Stimulated activated CD8-positive, alpha-beta memory T cell treated with anti-CD3 and anti-CD28 coated beads, Interleukin-15, amount 100 ng/mL, for 4 hours (primary cell): ENCODE data around the gene ZNF680.
"Not testable (repeated sequence)": the region's sequence is repeated elsewhere in the genome, so short reads cannot be mapped to it uniquely, and the experiment has no call there.

Experiments used
- DNase-seq, 2 donors: peaks; one replicate each; pipeline ENCODE4 v3.0.0-alpha.2; 2020; ENCODE audit warnings: low read depth in 2 of 2

Gene ZNF680

DNA sequence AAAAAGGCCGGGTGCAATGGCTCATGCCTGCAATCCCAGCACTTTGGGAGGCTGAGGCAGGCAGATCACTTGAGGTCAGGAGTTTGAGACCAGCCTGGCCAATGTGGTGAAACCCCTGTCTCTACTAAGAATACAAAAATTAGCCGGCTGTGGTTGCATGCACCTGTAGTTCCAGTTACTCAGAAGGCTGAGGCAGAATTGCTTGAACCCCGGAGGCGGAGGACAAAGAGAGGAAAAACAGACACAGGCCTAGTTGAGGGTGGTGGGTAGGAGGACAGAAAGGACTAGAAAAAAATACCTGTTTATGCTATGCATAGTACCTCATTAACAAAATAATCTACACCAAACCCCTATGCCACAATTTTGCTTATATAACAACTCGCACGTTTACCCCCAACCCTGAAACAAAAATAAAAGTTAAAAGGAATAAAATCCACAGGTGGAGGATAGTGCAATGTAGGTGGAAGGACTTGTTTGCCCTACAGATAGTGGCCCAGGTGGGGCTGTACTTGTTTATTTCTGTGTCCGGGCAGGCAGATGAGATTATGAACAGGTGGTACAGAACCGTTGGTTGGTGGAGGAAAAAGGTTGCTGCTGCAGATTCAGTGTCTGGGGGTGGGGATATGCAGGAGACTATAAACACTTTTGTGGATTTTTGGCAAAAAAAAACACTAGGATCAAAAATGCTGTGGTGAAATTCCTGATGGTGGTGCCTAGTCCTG, 5.1 kb downstream of the ZNF680 start:
- no peak for DNase-seq

DNA sequence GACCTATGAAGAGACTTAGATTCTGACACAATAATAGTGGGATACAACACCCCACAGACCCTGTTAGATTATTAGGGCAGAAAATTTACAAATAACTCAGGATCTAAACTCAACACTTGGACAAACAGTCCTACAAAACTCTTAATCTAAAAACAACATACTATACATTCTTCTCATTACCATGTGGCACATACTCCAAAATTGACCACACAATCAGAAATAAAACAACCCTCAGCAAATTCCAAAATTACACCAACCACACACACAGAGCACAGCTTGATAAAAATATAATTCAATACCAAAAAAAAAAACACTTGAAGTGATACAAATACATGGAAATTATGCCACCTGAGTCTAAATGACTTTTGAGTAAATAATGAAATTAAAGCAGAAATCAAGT, 7.8 kb downstream of the ZNF680 start:
- DNase-seq: no peak

DNA sequence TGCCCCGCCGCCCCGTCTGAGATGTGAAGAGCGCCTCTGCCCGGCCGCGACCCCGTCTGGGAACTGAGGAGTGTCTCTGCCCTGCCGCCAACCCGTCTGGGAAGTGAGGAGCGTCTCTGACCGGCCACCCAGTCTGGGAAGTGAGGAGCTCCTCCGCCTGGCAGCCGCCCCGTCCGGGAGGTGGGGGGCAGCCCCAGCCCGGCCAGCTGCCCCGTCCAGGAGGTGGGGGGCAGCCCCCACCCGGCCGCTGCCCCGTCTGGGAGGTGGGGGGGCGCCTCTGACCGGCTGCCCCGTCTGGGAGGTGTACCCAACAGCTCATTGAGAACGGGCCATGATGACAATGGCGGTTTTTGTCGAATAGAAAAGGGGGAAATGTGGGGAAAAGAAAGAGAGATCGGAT, 8.7 kb downstream of the ZNF680 start:
- not testable (repeated sequence) for DNase-seq

DNA sequence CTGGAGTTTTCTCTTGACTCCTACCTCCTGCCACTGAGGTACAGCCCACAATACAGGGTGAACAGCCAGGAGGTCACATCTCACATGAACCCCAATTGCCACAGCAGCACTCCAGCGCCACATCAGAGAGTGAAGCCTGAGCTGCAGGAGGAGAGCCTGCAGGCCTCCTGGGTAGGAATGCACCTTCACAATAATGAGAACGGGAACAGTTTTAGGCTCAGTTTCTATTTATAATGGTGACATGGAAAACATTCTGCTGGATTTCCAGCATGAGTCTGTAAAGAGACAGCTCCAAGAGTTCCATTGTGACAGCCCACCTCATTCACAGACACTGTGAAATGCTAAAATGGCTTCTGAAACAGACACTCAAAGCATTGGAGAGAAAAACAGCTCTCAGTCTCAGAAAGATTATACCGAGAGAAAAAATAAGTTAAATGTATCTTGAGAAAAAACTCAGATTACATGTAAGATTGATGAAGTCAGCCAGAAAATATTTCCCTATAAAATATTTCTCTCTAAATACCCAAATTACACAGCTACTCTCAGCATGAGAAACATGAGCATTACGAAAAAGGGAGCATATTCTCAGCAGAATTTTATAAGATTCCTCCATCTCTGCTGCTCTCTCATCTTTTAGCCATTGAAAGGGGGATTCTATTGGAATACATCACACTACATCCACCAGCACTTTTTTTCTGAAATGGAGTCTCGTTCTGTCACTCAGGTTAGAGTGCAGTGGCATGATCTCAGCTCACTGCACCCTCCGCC, 11.3 kb downstream of the ZNF680 start:
- DNase-seq: no peak

DNA sequence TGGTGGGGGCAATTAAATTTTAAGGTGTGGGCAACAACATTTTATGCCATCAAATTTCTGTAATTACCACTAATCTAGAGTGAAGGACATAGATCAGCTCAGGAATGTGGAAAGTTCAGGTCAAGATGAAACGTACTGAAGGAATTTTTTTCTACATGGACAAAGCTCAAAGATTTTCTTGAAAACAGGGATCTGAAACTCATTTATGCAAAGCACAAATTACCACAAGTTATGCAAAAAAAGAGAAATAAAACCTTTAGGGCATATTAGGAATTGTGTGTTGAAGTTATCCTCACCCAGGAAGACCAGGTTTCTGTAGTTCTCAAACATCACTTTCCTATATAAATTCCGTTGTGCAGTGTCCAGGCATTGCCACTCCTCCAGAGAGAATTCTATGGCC, 18.9 kb downstream of the ZNF680 start:
- no peak for DNase-seq

DNA sequence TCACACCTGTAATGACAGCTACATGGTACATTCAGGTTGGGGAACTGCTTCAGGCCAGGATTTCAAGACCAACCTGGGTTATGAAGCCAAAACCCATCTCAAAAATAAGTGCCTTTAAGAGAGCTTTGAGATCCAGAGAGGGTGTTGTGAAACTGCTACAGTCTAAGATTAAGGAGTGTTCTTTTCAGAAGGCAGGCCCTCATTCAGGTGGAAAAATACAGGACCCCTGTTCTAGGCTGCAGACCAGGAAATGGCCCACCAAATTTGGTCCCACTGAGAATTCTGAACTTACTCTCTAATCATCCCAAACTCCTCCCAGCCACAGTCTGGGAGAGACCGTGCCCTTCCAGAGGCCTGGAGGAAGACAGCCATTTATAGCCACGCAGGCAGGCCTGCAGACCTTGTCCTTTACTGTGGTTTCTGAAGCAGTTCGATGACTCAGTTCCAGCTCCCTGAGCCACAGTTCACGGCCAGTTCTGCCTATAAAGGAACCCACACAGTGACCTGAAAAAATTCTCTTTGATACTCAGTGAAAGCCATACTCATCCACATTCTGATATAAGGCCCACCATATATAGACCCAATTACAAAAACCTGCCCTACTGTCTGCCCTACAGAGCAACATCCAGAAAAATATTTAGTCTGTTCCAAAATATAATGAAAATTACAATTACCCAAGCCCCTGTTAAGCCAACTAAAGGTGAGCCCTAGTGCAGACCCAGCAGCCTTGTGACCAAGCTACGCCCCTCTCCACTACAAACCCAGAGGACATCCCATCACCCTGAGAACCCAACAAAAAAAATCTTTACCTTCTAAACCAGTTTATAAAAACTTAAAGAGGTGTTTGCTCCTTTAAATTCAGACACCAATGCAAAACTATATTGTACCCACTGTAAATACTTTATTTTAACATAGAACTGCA, 21.2 kb downstream of the ZNF680 start:
- DNase-seq: no peak

DNA sequence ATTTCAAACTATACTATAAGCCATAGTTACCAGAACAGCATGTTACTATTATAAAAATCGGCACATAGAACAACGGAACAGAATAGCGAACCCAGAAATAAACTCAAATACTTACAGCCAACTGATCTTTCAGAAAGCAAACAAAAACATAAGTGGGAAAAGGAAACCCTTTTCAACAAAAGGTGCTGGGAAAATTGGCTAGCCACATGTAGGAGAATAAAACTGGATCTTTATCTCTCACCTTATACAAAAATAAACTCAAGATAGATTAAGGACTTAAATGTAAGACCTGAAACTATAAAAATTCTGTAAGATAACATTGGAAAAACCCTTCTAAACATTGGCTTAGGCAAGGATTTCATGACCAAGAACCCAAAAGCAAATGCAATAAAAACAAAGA, 29.1 kb downstream of the ZNF680 start:
- DNase-seq: no peak

DNA sequence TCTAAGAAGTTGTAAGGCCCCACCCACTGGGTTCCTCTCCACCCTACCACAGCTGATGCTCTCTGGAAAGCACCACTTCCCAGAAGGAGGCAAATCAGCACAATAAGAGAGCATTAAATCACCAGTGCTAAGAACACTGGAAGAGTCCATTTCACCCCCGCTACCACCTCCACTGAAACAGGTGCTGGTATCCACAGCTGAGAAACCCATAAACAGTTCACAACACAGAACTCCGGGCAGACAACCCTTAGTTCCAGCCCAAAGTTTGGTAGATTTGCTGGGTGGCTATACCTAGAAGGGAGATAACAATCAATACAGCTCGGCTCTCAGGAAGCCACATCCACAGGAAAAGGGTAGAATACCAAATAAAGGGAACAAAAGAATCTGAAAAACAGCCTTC, 34.1 kb downstream of the ZNF680 start:
- DNase-seq: no peak

DNA sequence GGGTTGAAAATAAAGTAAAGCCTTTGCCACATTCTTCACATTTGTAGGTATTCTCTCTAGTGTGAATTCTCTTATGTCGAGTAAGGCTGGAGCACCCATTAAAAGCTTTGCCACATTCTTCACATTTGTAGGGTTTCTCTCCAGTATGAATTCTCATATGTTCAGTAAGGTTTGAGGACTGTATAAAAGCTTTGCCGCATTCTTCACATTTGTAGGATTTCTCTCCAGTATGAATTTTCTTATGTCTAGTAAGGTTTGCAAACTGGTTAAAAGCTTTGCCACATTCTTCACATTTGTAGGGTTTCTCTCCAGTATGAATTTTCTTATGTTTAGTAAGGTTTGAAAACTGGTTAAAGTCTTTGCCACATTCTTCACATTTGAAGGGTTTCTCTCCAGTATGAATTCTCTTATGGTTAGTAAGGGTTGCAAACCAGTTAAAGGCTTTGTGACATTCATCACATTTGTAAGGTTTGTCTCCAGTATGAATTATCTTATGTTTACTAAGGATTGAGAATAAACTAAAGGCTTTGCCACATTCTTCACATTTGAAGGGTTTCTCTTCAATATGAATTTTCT, 41.4 kb downstream of the ZNF680 start:
- DNase-seq: no peak

DNA sequence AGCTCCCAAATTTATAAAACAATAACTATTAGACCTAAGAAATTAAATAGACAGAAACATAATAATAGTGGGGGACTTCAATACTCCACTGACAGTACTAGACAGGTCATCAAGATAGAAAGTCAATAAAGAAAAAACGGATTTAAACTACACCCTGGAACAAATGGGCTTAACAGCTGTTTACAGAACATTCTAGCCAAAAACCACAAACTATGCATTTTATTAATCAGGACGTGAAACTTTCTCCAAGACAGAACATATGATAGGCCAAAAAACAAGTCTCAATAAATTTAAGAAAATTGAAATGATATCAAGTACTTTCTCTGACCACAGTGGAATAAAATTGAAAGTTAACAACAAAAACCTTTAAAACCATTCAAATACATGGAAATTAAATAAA, 46.4 kb downstream of the ZNF680 start:
- no peak for DNase-seq

DNA sequence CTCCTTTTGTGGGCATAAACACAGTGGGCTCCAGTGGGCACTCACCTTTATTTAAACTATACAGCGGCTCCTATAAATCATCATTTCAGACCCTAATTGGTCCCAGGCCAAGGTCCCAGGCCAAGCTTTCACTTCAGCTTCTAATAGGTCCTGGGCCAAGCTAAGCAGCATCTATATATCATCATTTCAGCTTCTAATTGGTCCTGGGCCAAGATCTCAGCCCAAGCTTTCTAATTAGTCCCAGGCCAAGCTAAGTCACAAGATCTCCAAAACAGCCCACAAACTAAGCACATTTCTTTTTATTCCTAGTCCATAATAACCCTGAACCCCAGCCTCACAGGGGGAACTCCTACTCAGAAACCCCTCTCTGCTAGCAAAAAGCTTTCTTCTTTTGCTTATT, 47.1 kb downstream of the ZNF680 start:
- DNase-seq: no peak

DNA sequence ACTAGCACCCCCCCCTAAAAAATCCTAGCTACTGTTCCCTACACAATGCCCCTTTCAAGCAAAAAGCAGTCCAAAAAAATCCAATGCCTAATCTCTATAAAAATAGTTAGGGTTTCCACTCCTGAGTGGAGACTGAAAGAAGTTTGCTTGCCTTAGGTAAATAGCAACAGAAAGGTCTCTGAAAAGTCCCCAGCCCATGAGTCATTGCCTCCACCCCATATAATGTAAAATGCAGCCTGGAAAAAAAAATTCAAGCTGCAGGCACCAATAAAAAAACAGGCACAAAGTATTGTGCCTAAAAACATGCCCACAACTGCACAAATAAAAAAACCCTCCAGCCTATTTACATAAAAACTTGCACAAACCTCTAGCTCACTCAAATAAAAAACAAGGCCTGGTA, 47.5 kb downstream of the ZNF680 start:
- DNase-seq: no peak

DNA sequence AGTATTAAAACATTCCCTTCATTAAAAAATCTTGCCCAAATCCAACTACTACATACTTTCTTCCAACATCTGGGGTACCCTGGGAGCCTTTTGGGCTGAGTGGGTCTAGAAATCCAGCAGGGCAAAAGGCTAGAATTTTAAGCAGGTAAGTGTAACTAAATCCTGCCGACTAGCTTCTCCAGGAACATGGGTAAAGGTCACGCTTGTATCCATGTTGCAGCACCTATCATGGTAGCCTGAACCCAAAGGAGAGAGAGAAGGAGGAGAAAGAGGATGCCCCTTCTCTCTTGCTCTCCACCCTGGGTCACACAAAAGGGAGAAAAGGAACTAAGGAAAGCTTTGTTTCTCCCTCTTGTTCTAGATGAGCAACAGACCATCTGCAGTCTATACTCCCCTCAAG, 53.3 kb downstream of the ZNF680 start:
- DNase-seq: no peak

DNA sequence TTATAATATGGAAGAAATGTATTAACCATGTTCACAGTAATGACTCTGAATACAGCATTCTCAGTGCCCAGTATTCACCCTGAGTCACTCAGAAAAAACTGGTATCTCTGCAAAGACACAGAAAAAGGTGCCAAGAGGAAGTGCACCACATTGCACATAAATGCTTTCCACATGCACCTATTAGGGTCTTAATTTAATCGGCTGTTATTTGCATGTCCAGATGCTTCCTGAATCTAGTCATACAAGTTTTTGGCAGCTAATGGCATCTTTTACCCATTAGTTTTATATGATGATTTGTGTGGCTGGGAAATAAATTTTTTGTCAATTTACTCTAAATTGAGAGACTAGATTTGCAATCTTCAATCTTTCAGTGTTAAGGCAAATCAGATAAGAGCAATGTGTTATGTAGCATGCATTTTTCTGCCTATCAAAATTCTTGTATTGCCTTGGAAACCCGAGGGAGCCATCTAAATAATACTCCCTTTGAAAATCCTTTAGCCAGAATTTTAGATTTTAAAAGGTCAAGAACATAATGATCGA, 58.2 kb downstream of the ZNF680 start:
- DNase-seq: no peak

DNA sequence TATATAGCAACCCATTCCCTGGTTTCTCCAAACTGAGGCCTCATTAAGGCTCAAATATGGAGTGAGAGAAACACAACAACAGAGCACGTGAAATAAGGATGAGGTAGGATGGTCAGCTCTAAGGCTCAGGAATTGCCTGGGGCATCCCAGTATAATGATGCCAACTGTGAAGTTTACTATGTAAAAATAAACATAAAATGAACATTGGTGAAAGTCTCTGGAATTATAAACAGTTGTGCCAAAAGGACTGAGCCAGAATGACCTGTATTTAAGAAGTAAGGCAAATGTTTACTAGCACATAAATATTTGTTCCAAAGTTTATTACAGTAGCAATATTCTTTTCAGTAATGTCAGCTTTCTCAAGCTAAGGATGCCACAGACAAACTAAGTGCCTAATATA, 64.6 kb downstream of the ZNF680 start:
- no peak for DNase-seq

DNA sequence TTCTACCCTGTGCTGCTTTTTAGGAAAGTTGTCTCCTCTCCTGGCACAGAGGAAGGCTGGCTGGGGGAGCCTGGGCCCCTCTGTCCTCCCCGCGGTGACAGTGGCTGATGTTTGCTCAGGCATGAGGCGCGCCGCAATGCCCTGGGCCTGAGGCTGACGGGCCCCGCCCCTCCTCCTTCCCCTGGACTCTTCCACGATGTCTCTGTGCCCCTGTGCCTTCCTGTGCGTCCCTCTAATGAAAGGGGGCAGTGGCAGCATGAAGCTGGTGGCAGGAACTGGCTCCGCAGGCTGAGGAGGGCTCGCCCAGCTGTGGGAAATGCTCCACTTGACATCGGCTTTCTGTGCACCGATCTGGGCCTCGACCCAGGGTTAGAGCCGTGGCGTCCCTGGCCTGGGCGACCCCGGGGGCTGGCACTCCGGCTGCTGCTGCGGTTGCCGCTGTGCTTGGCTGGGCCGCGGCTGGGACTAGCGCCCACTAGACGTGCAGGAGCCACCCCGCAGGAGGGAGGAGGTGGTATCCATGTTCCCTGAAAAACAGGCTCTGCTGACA, 67.9 kb downstream of the ZNF680 start:
- DNase-seq: no peak

DNA sequence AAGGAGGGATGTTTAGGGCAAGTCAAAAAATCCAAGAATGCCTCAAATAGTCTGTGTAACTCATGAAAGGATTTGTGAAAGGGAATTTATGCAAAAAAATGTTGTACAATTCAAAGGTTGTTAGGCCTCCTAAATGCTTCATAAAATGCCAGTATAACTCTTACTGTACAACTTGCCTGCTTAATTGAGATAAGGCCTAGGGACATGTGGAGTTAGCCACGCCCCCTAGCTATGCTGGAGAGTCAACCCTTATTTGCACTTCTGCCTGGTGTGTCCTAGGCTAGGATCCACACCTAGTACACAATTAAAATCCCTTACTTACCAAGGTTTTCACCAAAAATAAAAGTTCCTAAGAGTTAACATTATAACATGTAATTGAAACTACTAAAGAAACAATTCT, 77.2 kb downstream of the ZNF680 start:
- DNase-seq: no peak
